GM18868 (cell line): Measurements from ENCODE around the gene KSR2.
"Not testable (repeated sequence)": the region's sequence is repeated elsewhere in the genome, so short reads cannot be mapped to it uniquely, and the experiment has no call there.

Experiments used
- ATAC-seq: cut with Tn5 transposase; IDR thresholded peaks from one replicate; pipeline ENCODE4 v1.9.1; 2021; ENCODE audit warnings: mild to moderate bottlenecking, moderate library complexity; ENCODE audit not compliant: unreplicated experiment

The KSR2 gene

GRCh38 chr12:117892441-117892840, 76.3 kb downstream of the KSR2 start:
- ATAC-seq: no peak

- ATAC-seq: not testable (repeated sequence)
Observed at GRCh38 chr12:117891265-117891664, 77.5 kb downstream of the KSR2 start.

- no peak for ATAC-seq
Observed at GRCh38 chr12:117890644-117891043, 78.1 kb downstream of the KSR2 start.

GRCh38 chr12:117890137-117890536, 78.7 kb downstream of the KSR2 start:
- ATAC-seq: peak; percentile 58

GRCh38 chr12:117889098-117889497, 79.7 kb downstream of the KSR2 start:
- peak; percentile 50 for ATAC-seq

GRCh38 chr12:117885211-117885610, 83.6 kb downstream of the KSR2 start:
- no peak for ATAC-seq

GRCh38 chr12:117884161-117884560, 84.6 kb downstream of the KSR2 start:
- ATAC-seq: no peak

- ATAC-seq: no peak
Observed at GRCh38 chr12:117882603-117883184, 86.1 kb downstream of the KSR2 start.

GRCh38 chr12:117882181-117882580, 86.6 kb downstream of the KSR2 start:
- ATAC-seq: no peak

- ATAC-seq: no peak
Observed at GRCh38 chr12:117881517-117881916, 87.3 kb downstream of the KSR2 start.

- ATAC-seq: no peak
Observed at GRCh38 chr12:117878605-117879004, 90.2 kb downstream of the KSR2 start.

GRCh38 chr12:117876436-117876816, 92.4 kb downstream of the KSR2 start:
- no peak for ATAC-seq

- no peak for ATAC-seq
Observed at GRCh38 chr12:117875744-117876435, 92.9 kb downstream of the KSR2 start.

GRCh38 chr12:117874842-117875434, 93.9 kb downstream of the KSR2 start:
- peak; percentile 78 for ATAC-seq

- not testable (repeated sequence) for ATAC-seq
Observed at GRCh38 chr12:117874198-117874597, 94.6 kb downstream of the KSR2 start.

GRCh38 chr12:117872546-117873169, 96.1 kb downstream of the KSR2 start:
- no peak for ATAC-seq

- ATAC-seq: no peak
Observed at GRCh38 chr12:117869551-117869950, 99.2 kb downstream of the KSR2 start.

- ATAC-seq: no peak
Observed at GRCh38 chr12:117867348-117867747, 101.4 kb downstream of the KSR2 start.

GRCh38 chr12:117865505-117865904, 103.3 kb downstream of the KSR2 start:
- ATAC-seq: no peak

GRCh38 chr12:117863002-117863709, 105.6 kb downstream of the KSR2 start:
- no peak for ATAC-seq

- no peak for ATAC-seq
Observed at GRCh38 chr12:117861691-117862090, 107.1 kb downstream of the KSR2 start.
